HepG2 (cell line): ENCODE measurements around the gene RAB6A. TPM values are rescaled to one million over a fixed set of nuclear protein-coding genes. Genes with fewer than 3 reads are reported as not detected.

Experiments
- ATAC-seq: fragments of 200-7000 bp; cut with Tn5 transposase; 3 replicates; pipeline ENCODE4 v1.9.1; 2020; ENCODE audit warnings: mild to moderate bottlenecking, moderate library complexity
- BruUV-seq: library from RNA; stranded (reverse); fragments of 400-500 nt; replicated peaks from 2 replicates; lab custom pipeline; 2021; lab: Mats Ljungman, UMichigan
- CTCF ChIA-PET: fragments of 300-600 bp; formaldehyde crosslinking; extraction: SDS; loops from one replicate; lab custom pipeline; 2021; ENCODE audit warnings: low total read pairs, inconsistent platforms, low intra/inter-chr PET ratio; lab: Yijun Ruan, JAX
- POLR2A ChIA-PET: fragments of 350-600 bp; sonication (Branson Sonifier 250); formaldehyde crosslinking; loops from one replicate; lab custom pipeline; 2020; ENCODE audit warnings: antibody characterized with exemption, inconsistent platforms; lab: Yijun Ruan, JAX
- DNase-seq: peaks from one replicate; pipeline ENCODE4 v3.0.0-alpha.2; 2015; ENCODE audit warnings: low spot score
- FAIRE-seq: peaks from 3 replicates; lab custom pipeline; 2011; peaks lifted over from hg19 to GRCh38; lab: Jason Lieb, UNC
- H2AFZ ChIP-seq: one replicate; pipeline ENCODE4 v1.6.1; 2011; ENCODE audit warnings: low read length, inconsistent platforms
- H3K27ac ChIP-seq: fragments of 300-600 bp; 3 replicates; pipeline ENCODE4 v1.8.0; 2011; ENCODE audit warnings: mixed run types, mild to moderate bottlenecking, mixed read lengths, low read length, inconsistent platforms; ENCODE audit not compliant: insufficient read depth; ENCODE audit errors: extremely low read length
- H3K27me3 ChIP-seq, 2 experiments: fragments of 200-600 bp in 1 of 2; 2 replicates in 1 of 2; 3 replicates in 1 of 2; pipeline versions ENCODE4 v1.6.0 to v1.8.0; 2011; ENCODE audit warnings: low read length in 2 of 2, mild to moderate bottlenecking in 2 of 2, moderate library complexity in 2 of 2, inconsistent platforms in 1 of 2; ENCODE audit not compliant: insufficient read depth in 2 of 2, control insufficient read depth in 1 of 2
- H3K36me3 ChIP-seq, 2 experiments: fragments of 200-600 bp in 1 of 2; replicated peaks in 1 of 2; 2 replicates in 1 of 2; 3 replicates in 1 of 2; pipeline versions ENCODE4 v1.5.1 to v1.8.0; 2011; ENCODE audit warnings: low read length in 2 of 2, inconsistent platforms in 1 of 2; ENCODE audit not compliant: insufficient read depth in 2 of 2, control insufficient read depth in 1 of 2
- H3K4me1 ChIP-seq: 2 replicates; pipeline ENCODE4 v1.5.1; 2012; ENCODE audit warnings: low read length, inconsistent platforms; ENCODE audit not compliant: insufficient read depth
- H3K4me2 ChIP-seq: 2 replicates; pipeline ENCODE4 v1.6.0; 2011; ENCODE audit warnings: low read depth, low read length, inconsistent platforms
- H3K4me3 ChIP-seq, 3 experiments: fragments of 200-600 bp in 1 of 3; sonication (generic), shearing (Covaris generic) in 1 of 3; replicated peaks in 1 of 3; 2 replicates each; pipeline ENCODE4 v1.5.1; 2011 to 2016; ENCODE audit warnings: low read length in 3 of 3, inconsistent platforms in 2 of 3, low read depth in 2 of 3, mild to moderate bottlenecking in 2 of 3, control low read depth in 1 of 3, mixed read lengths in 1 of 3; ENCODE audit not compliant: insufficient read depth in 1 of 3
- H3K79me2 ChIP-seq: one replicate; pipeline ENCODE4 v1.6.1; 2011; ENCODE audit warnings: low read length, inconsistent platforms; ENCODE audit not compliant: insufficient read depth
- H3K9ac ChIP-seq: 2 replicates; pipeline ENCODE4 v1.6.0; 2011; ENCODE audit warnings: mild to moderate bottlenecking, low read depth, low read length, inconsistent platforms; ENCODE audit not compliant: insufficient read depth
- H3K9me3 ChIP-seq: 2 replicates; pipeline ENCODE4 v1.5.1; 2012; ENCODE audit warnings: mild to moderate bottlenecking, low read length
- H4K20me1 ChIP-seq: 2 replicates; pipeline ENCODE4 v1.6.0; 2011; ENCODE audit warnings: inconsistent platforms, mild to moderate bottlenecking, low read length, moderate library complexity; ENCODE audit not compliant: insufficient read depth
- ADNP ChIP-seq: sonication (generic); formaldehyde crosslinking; IDR thresholded peaks from 2 replicates; pipeline ENCODE4 v1.4.0; 2020; ENCODE audit warnings: missing genetic modification reagents
- GPN1 ChIP-seq: sonication (generic); formaldehyde crosslinking; IDR thresholded peaks from 2 replicates; pipeline ENCODE4 v1.5.1; 2020; ENCODE audit warnings: missing genetic modification reagents, borderline replicate concordance
- POGZ ChIP-seq: sonication (generic); formaldehyde crosslinking; IDR thresholded peaks from 2 replicates; pipeline ENCODE4 v1.4.0; 2020; ENCODE audit warnings: mild to moderate bottlenecking, missing genetic modification reagents
- YY1 ChIP-seq: IDR thresholded peaks from 2 replicates; pipeline ENCODE4 v1.6.1; 2011; ENCODE audit warnings: low read length, low read depth, moderate library complexity, mild to moderate bottlenecking; ENCODE audit not compliant: insufficient read depth, insufficient replicate concordance
- ZFP41 ChIP-seq: sonication (generic); formaldehyde crosslinking; IDR thresholded peaks from 2 replicates; pipeline ENCODE4 v1.4.0; 2020; ENCODE audit warnings: mild to moderate bottlenecking, missing genetic modification reagents, borderline replicate concordance
- ZNF121 ChIP-seq: sonication (generic); formaldehyde crosslinking; IDR thresholded peaks from 2 replicates; pipeline ENCODE4 v1.5.0; 2020; ENCODE audit warnings: mild to moderate bottlenecking, missing genetic modification reagents
- ZNF260 ChIP-seq: sonication (generic); formaldehyde crosslinking; IDR thresholded peaks from 2 replicates; pipeline ENCODE4 v1.4.0; 2020; ENCODE audit warnings: missing genetic modification reagents, low read depth, mild to moderate bottlenecking, borderline replicate concordance
- ZNF350 ChIP-seq: sonication (generic); formaldehyde crosslinking; IDR thresholded peaks from 2 replicates; pipeline ENCODE4 v1.4.0; 2020; ENCODE audit warnings: mild to moderate bottlenecking, low read depth, missing genetic modification reagents, borderline replicate concordance
- ZNF547 ChIP-seq: sonication (generic); formaldehyde crosslinking; IDR thresholded peaks from 2 replicates; pipeline ENCODE4 v1.5.1; 2020; ENCODE audit warnings: mild to moderate bottlenecking, missing genetic modification reagents
- ZNF564 ChIP-seq: sonication (generic); formaldehyde crosslinking; IDR thresholded peaks from 2 replicates; pipeline ENCODE4 v1.8.1; 2023; ENCODE audit warnings: mild to moderate bottlenecking, missing genetic modification reagents
- WGBS: methylation state at CpG from one replicate; pipeline ENCODE4 v1.1.6; 2017; ENCODE audit warnings: low lambda C conversion rate; 5-methylcytosine and 5-hydroxymethylcytosine counted together
- in situ Hi-C: cut with HindIII; loops from 2 replicates; pipeline ENCODE4 v1.10.0; 2017; ENCODE audit warnings: low pct_unique_long_range_greater_than_20kb; ENCODE audit not compliant: extremely low pct_ligation_motif_present
- intact Hi-C: fragments of 100-400 bp; cut with micrococcal nuclease; formaldehyde crosslinking; loops from one replicate; pipeline ENCODE4 v1.10.0; 2022; ENCODE audit not compliant: unreplicated experiment
- polyA plus RNA-seq, 8 experiments: library from polyadenylated mRNA; depleted of rRNA in 3 of 8; stranded (reverse) in 7 of 8; unstranded in 1 of 8; fragments of >200 nt; fragmentation: Illumina TruSeq in 4 of 8; extraction: Trizol in 4 of 8; gene quantifications; 2 replicates each; pipeline versions ENCODE4 v1.2.1 to v1.2.3, GENCODE V29; 2011 to 2016; ENCODE audit warnings: low read depth in 4 of 8, missing spikeins in 1 of 8, mixed read lengths in 1 of 8; ENCODE audit not compliant: insufficient read depth in 1 of 8
- total RNA-seq, 5 experiments: library from RNA; depleted of rRNA; stranded (reverse); fragments of >200 nt; fragmentation: Illumina TruSeq; extraction: Trizol; gene quantifications; 2 replicates each; pipeline ENCODE4 v1.2.3, GENCODE V29; 2016; ENCODE audit warnings: low read depth in 1 of 5
- TF ChIP-seq, protein P1 (sequence below): IDR thresholded peaks from 2 replicates; pipeline ENCODE4 v1.6.1; 2016
- TF ChIP-seq, protein P2 (sequence below): sonication (generic); formaldehyde crosslinking; IDR thresholded peaks from 2 replicates; pipeline ENCODE4 v1.4.0; 2020; ENCODE audit warnings: missing genetic modification reagents, borderline replicate concordance
- TF ChIP-seq, protein P3 (sequence below): sonication (generic); formaldehyde crosslinking; IDR thresholded peaks from 2 replicates; pipeline ENCODE4 v1.4.0; 2020; ENCODE audit warnings: missing genetic modification reagents
- TF ChIP-seq, protein P4 (sequence below): sonication (generic); formaldehyde crosslinking; IDR thresholded peaks from 2 replicates; pipeline ENCODE4 v1.4.0; 2020; ENCODE audit warnings: low read depth, mild to moderate bottlenecking, missing genetic modification reagents

RAB6A gene
- total and polyA plus RNA-seq, 2 of the 13 experiments (the other 11 are each of a cell fraction or from before 2014, with no cell fraction given), result 74.3 to 121 TPM

DNA sequence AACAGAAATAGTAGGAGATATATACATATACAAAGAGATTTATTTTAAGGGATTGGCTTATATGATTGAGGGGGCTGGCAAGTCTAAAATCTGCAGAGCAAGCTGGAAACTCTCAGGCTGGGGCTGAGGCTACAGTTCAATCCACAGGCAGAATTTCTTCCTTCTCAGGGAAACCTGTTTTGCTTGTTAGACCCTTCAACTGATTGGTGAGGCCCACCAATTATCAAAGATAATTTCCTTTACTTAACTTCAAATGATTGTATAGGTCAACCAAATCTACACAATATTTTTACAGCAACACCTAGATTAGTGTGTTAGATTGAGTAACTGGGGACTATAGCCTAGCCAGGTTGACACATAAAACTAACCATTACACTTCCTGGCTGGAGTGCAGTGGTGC lies 119.2 kb downstream of the RAB6A start:
- in situ Hi-C loops (no loop called here), intact Hi-C loops (loop anchor here (2.0 kb wide), 1 partner anchor 13 kb away; no protein-coding TSS in a partner anchor)
- no peaks in the 10 kb centered on the region for H4K20me1 ChIP-seq
- no peak for DNase-seq
- CTCF ChIA-PET, result no interaction called here
- no peaks in the 10 kb centered on the region for H3K79me2 ChIP-seq
- no peaks in the 10 kb centered on the region for H3K36me3 ChIP-seq
- ATAC-seq, result no peak
- no peak for FAIRE-seq
- no peak overlapping the region for H3K9ac ChIP-seq
- H3K4me3 ChIP-seq, result no peak overlapping the region
- no peak overlapping the region for H3K4me2 ChIP-seq
- BruUV-seq, result no TSS peak
- POLR2A ChIA-PET, result no interaction called here
- H2AFZ ChIP-seq, result no peak overlapping the region
- no peaks in the 10 kb centered on the region for H3K9me3 ChIP-seq
- TF ChIP-seq ZNF121 (CRISPR knock-in tag) (no peak), ZNF260 (CRISPR knock-in tag) (no peak), GPN1 (CRISPR knock-in tag) (no peak), ZNF547 (no peak), ZNF564 (CRISPR knock-in tag) (no peak)
- TF ChIP-seq, protein P1, sequence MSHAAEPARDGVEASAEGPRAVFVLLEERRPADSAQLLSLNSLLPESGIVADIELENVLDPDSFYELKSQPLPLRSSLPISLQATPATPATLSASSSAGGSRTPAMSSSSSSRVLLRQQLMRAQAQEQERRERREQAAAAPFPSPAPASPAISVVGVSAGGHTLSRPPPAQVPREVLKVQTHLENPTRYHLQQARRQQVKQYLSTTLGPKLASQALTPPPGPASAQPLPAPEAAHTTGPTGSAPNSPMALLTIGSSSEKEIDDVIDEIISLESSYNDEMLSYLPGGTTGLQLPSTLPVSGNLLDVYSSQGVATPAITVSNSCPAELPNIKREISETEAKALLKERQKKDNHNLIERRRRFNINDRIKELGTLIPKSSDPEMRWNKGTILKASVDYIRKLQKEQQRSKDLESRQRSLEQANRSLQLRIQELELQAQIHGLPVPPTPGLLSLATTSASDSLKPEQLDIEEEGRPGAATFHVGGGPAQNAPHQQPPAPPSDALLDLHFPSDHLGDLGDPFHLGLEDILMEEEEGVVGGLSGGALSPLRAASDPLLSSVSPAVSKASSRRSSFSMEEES (CRISPR knock-in tag), result no peak
- H3K4me1 ChIP-seq, result peaks cover 18% of the 10 kb centered on the region
- H3K27ac ChIP-seq, result no peak overlapping the region
- H3K27me3 ChIP-seq, result peaks cover 0 to 1% of the 10 kb centered on the region in 2 experiments; a peak in 2 of 5 replicates

DNA sequence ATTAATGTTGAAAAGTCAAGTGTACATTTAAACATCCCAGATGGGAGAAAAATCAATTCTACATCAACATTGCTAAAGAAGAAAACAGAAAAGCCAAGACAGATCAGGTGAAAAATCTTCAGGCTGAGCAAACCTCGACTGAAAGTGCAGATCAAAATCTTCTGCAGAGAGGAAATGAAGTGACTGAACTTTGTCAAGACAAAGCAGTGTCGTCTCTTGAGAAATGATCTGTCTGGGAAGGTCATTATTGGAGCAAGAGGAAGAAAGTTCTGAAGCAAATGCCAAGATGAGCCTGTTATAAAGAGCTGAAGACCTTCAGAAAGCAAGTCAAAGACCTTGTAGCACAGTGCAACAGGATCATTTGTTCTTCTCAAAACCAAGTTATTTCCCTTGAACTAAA lies 120.3 kb downstream of the RAB6A start:
- Histone ChIP-seq H3K9me3 (no peaks in the 10 kb centered on the region), H3K79me2 (no peaks in the 10 kb centered on the region), H3K36me3 (no peaks in the 10 kb centered on the region), H4K20me1 (no peaks in the 10 kb centered on the region), H3K9ac (no peak overlapping the region), H3K27me3 (no peaks in the 10 kb centered on the region), H2AFZ (no peak overlapping the region), H3K4me2 (no peak overlapping the region), H3K4me1 (peaks cover 7% of the 10 kb centered on the region; the same call in 1 of the 2 replicates), H3K4me3 (no peak overlapping the region), H3K27ac (no peak overlapping the region)
- BruUV-seq, result no TSS peak
- 29% methylated on average over 2 of the region's 2 CpGs for whole genome bisulfite sequencing
- CTCF ChIA-PET, result no interaction called here
- FAIRE-seq (no peak), DNase-seq (no peak), ATAC-seq (no peak)
- POLR2A ChIA-PET, result interaction anchor here (1.3 kb wide), 1 partner anchor 13 kb away, joined by 3 read pairs; no protein-coding TSS in a partner anchor
- intact Hi-C loops (loop anchor here (2.0 kb wide), 1 partner anchor 14 kb away; no protein-coding TSS in a partner anchor), in situ Hi-C loops (no loop called here)
- TF ChIP-seq ADNP (CRISPR knock-in tag) (no peak), YY1 (no peak), POGZ (CRISPR knock-in tag) (no peak), ZFP41 (CRISPR knock-in tag) (no peak), ZNF350 (CRISPR knock-in tag) (no peak)
- TF ChIP-seq, protein P2, sequence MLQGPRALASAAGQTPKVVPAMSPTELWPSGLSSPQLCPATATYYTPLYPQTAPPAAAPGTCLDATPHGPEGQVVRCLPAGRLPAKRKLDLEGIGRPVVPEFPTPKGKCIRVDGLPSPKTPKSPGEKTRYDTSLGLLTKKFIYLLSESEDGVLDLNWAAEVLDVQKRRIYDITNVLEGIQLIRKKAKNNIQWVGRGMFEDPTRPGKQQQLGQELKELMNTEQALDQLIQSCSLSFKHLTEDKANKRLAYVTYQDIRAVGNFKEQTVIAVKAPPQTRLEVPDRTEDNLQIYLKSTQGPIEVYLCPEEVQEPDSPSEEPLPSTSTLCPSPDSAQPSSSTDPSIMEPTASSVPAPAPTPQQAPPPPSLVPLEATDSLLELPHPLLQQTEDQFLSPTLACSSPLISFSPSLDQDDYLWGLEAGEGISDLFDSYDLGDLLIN, result no peak
- TF ChIP-seq, protein P3, sequence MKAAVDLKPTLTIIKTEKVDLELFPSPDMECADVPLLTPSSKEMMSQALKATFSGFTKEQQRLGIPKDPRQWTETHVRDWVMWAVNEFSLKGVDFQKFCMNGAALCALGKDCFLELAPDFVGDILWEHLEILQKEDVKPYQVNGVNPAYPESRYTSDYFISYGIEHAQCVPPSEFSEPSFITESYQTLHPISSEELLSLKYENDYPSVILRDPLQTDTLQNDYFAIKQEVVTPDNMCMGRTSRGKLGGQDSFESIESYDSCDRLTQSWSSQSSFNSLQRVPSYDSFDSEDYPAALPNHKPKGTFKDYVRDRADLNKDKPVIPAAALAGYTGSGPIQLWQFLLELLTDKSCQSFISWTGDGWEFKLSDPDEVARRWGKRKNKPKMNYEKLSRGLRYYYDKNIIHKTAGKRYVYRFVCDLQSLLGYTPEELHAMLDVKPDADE (CRISPR knock-in tag), result no peak
- TF ChIP-seq, protein P4, sequence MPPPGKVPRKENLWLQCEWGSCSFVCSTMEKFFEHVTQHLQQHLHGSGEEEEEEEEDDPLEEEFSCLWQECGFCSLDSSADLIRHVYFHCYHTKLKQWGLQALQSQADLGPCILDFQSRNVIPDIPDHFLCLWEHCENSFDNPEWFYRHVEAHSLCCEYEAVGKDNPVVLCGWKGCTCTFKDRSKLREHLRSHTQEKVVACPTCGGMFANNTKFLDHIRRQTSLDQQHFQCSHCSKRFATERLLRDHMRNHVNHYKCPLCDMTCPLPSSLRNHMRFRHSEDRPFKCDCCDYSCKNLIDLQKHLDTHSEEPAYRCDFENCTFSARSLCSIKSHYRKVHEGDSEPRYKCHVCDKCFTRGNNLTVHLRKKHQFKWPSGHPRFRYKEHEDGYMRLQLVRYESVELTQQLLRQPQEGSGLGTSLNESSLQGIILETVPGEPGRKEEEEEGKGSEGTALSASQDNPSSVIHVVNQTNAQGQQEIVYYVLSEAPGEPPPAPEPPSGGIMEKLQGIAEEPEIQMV, result no peak
